ENCODE measurements around the gene INS.

The INS gene

GRCh38 chr11:2144544-2145248 is 16.3 kb downstream of the INS start:
- DNase-seq (ENCODE audit: low read depth in 2 of 2): no peak

GRCh38 chr11:2143799-2144543 is 17.0 kb downstream of the INS start:
- no peak for DNase-seq (ENCODE audit: low read depth in 2 of 2)

- DNase-seq (ENCODE audit: low read depth in 2 of 2): no peak
These were observed 17.6 kb downstream of the INS start for GRCh38 chr11:2143477-2143798.

- DNase-seq (ENCODE audit: low read depth in 2 of 2): no peak
These were observed 18.2 kb downstream of the INS start for GRCh38 chr11:2142762-2143202.

- no peak for DNase-seq (ENCODE audit: low read depth in 2 of 2)
These were observed 18.7 kb downstream of the INS start for GRCh38 chr11:2142300-2142759.

GRCh38 chr11:2140411-2141400 is 20.3 kb downstream of the INS start:
- DNase-seq (ENCODE audit: low read depth in 2 of 2): no peak

GRCh38 chr11:2139621-2140337 is 21.2 kb downstream of the INS start:
- no peak for DNase-seq (ENCODE audit: low read depth in 2 of 2)

GRCh38 chr11:2139123-2139521 is 21.9 kb downstream of the INS start, which contains the start of gene IGF2:
Gene IGF2, minus strand, starts transcription at chr11:2139389. Its CDS starts 3,866 bp downstream, at chr11:2135523.
- no peak for DNase-seq (ENCODE audit: low read depth in 2 of 2)

GRCh38 chr11:2138431-2139122 is 22.4 kb downstream of the INS start:
- no peak for DNase-seq (ENCODE audit: low read depth in 2 of 2)

GRCh38 chr11:2138068-2138430 is 23.0 kb downstream of the INS start:
- no peak for DNase-seq (ENCODE audit: low read depth in 2 of 2)

- no peak for DNase-seq (ENCODE audit: low read depth in 2 of 2)
These were observed 23.6 kb downstream of the INS start for GRCh38 chr11:2137202-2138067.

GRCh38 chr11:2136952-2137201 is 24.1 kb downstream of the INS start:
- DNase-seq (ENCODE audit: low read depth in 2 of 2): no peak

GRCh38 chr11:2136209-2136951 is 24.6 kb downstream of the INS start:
- no peak for DNase-seq (ENCODE audit: low read depth in 2 of 2)

GRCh38 chr11:2135648-2136201 is 25.3 kb downstream of the INS start:
- no peak for DNase-seq (ENCODE audit: low read depth in 2 of 2)

GRCh38 chr11:2135018-2135569 is 25.9 kb downstream of the INS start:
- no peak for DNase-seq (ENCODE audit: low read depth in 2 of 2)

GRCh38 chr11:2134022-2135010 is 26.7 kb downstream of the INS start:
- no peak for DNase-seq (ENCODE audit: low read depth in 2 of 2)

GRCh38 chr11:2133241-2134021 is 27.6 kb downstream of the INS start:
- no peak for DNase-seq (ENCODE audit: low read depth in 2 of 2)
